WTC11 (cell line): ENCODE results near the gene KIRREL2. TPM values are rescaled to one million over a fixed set of nuclear protein-coding genes. Genes with fewer than 3 reads are reported as not detected.

Source experiments
- ATAC-seq: fragments of 200-7000 bp; cut with Tn5 transposase; 2 replicates; pipeline ENCODE4 v1.10.0; 2021; ENCODE audit warnings: mild to moderate bottlenecking, moderate library complexity
- Bru-seq: library from RNA; stranded (reverse); fragments of 400-500 nt; gene quantifications from one replicate; lab custom pipeline; 2021; lab: Mats Ljungman, UMichigan
- CTCF ChIA-PET: fragments of 300-600 bp; sonication (Branson Sonifier 250); formaldehyde crosslinking; loops from one replicate; lab custom pipeline; 2021; ENCODE audit warnings: antibody characterized with exemption; lab: Charles Lee
- POLR2A ChIA-PET: fragments of 350-600 bp; sonication (Branson Sonifier 250); formaldehyde crosslinking; loops from one replicate; lab custom pipeline; 2021; ENCODE audit warnings: antibody characterized with exemption; lab: Charles Lee
- DNase-seq: peaks from one replicate; pipeline ENCODE4 v3.0.0; 2021; ENCODE audit warnings: low spot score
- H3K27ac Mint-ChIP-seq: 2 replicates; pipeline ENCODE4 v1.8.0; 2021; ENCODE audit warnings: mixed read lengths
- H3K27me3 Mint-ChIP-seq: 2 replicates; pipeline ENCODE4 v1.8.0; 2021; ENCODE audit warnings: low read depth, mild to moderate bottlenecking, moderate library complexity, mixed read lengths
- H3K36me3 Mint-ChIP-seq: 2 replicates; pipeline ENCODE4 v1.8.0; 2021; ENCODE audit warnings: mixed read lengths
- H3K4me1 Mint-ChIP-seq: 2 replicates; pipeline ENCODE4 v1.8.0; 2022; ENCODE audit warnings: mixed read lengths
- H3K4me3 Mint-ChIP-seq: 2 replicates; pipeline ENCODE4 v1.8.0; 2021; ENCODE audit warnings: mild to moderate bottlenecking, moderate library complexity, mixed read lengths
- H3K9me3 Mint-ChIP-seq: 2 replicates; pipeline ENCODE4 v1.8.0; 2021; ENCODE audit warnings: mixed read lengths
- AFF4 ChIP-seq: sonication (generic); formaldehyde crosslinking; IDR thresholded peaks from 2 replicates; pipeline ENCODE4 v1.8.1; 2023; ENCODE audit warnings: mild to moderate bottlenecking, missing genetic modification reagents, borderline replicate concordance
- ATF1 ChIP-seq: sonication (generic); formaldehyde crosslinking; IDR thresholded peaks from 2 replicates; pipeline ENCODE4 v1.8.1; 2023; ENCODE audit warnings: mild to moderate bottlenecking, moderate library complexity, missing genetic modification reagents
- ATF2 ChIP-seq: sonication (generic); formaldehyde crosslinking; IDR thresholded peaks from 2 replicates; pipeline ENCODE4 v1.8.1; 2022; ENCODE audit warnings: low read depth, missing genetic modification reagents, borderline replicate concordance
- E2F5 ChIP-seq: sonication (generic); formaldehyde crosslinking; IDR thresholded peaks from 2 replicates; pipeline ENCODE4 v1.8.1; 2022; ENCODE audit warnings: mild to moderate bottlenecking, moderate library complexity, missing genetic modification reagents
- GRHL2 ChIP-seq: fragments of 250-450 bp; sonication (Bioruptor Pico); IDR thresholded peaks from 2 replicates; pipeline ENCODE4 v1.8.0; 2022; ENCODE audit warnings: mild to moderate bottlenecking, moderate library complexity; ENCODE audit not compliant: insufficient replicate concordance, severe bottlenecking
- HMGA2 ChIP-seq: fragments of 250-450 bp; sonication (Bioruptor Pico); IDR thresholded peaks from 2 replicates; pipeline ENCODE4 v1.4.0; 2021; ENCODE audit warnings: mild to moderate bottlenecking, moderate library complexity
- MXD4 ChIP-seq: fragments of 250-450 bp; sonication (Bioruptor Pico); IDR thresholded peaks from 2 replicates; pipeline ENCODE4 v1.8.0; 2021; ENCODE audit warnings: mild to moderate bottlenecking, moderate library complexity, borderline replicate concordance
- OVOL2 ChIP-seq: fragments of 250-450 bp; sonication (Bioruptor Pico); IDR thresholded peaks from 2 replicates; pipeline ENCODE4 v1.9.0; 2021; ENCODE audit warnings: mild to moderate bottlenecking, borderline replicate concordance
- RELA ChIP-seq: sonication (generic); formaldehyde crosslinking; IDR thresholded peaks from 2 replicates; pipeline ENCODE4 v1.8.1; 2022; ENCODE audit warnings: missing genetic modification reagents, mild to moderate bottlenecking, borderline replicate concordance
- SP1 ChIP-seq: sonication (generic); formaldehyde crosslinking; conservative IDR thresholded peaks from 2 replicates; pipeline ENCODE4 v1.8.1; 2022; ENCODE audit warnings: missing genetic modification reagents
- TEAD1 ChIP-seq: sonication (generic); formaldehyde crosslinking; IDR thresholded peaks from 2 replicates; pipeline ENCODE4 v1.8.0; 2022; ENCODE audit warnings: mild to moderate bottlenecking, missing genetic modification reagents
- USF1 ChIP-seq: sonication (generic); formaldehyde crosslinking; IDR thresholded peaks from 2 replicates; pipeline ENCODE4 v1.8.0; 2022; ENCODE audit warnings: mild to moderate bottlenecking, missing genetic modification reagents
- ZBTB43 ChIP-seq: sonication (generic); formaldehyde crosslinking; IDR thresholded peaks from 2 replicates; pipeline ENCODE4 v1.8.1; 2023; ENCODE audit warnings: mild to moderate bottlenecking, missing genetic modification reagents
- ZNF121 ChIP-seq: sonication (generic); formaldehyde crosslinking; IDR thresholded peaks from 2 replicates; pipeline ENCODE4 v1.8.0; 2023; ENCODE audit warnings: missing genetic modification reagents
- ZNF263 ChIP-seq: sonication (generic); formaldehyde crosslinking; IDR thresholded peaks from 2 replicates; pipeline ENCODE4 v1.8.1; 2022; ENCODE audit warnings: low read depth, mild to moderate bottlenecking, moderate library complexity, missing genetic modification reagents
- ZNF423 ChIP-seq: fragments of 250-450 bp; sonication (Bioruptor Pico); IDR thresholded peaks from 2 replicates; pipeline ENCODE4 v2.1.2; 2022; ENCODE audit warnings: mild to moderate bottlenecking, moderate library complexity
- long read RNA-seq, 3 experiments: library from RNA in 1 of 3; library from capped mRNA in 1 of 3; library from polyadenylated mRNA in 1 of 3; unstranded in 2 of 3; stranded (forward) in 1 of 3; transcript quantifications; one replicate each; pipeline ENCODE4 v2.0.0, GENCODE V29; 2021
- total RNA-seq: library from RNA; stranded (reverse); gene quantifications from 3 replicates; pipeline ENCODE4 v1.2.3, GENCODE V29; 2021

Gene KIRREL2
- 4.7 to 5.3 TPM (median 4.9 TPM) in 3 replicates for total RNA-seq
- Bru-seq, nascent RNA, result percentile 36 among the genes with signal in this experiment
- long read RNA-seq, experiment 1, partial matches to known transcripts, result 5 of 17 reads
- long read RNA-seq, experiment 1, other reads (novel, unspliced or antisense), result 8 of 17 reads
- long read RNA-seq, experiment 2, partial matches to known transcripts, result 1 of 12 reads
- long read RNA-seq, experiment 2, other reads (novel, unspliced or antisense), result 10 of 12 reads
- long read RNA-seq, experiment 3, partial matches to known transcripts, result 0 of 2 reads
- long read RNA-seq, experiment 3, other reads (novel, unspliced or antisense), result 2 of 2 reads

- peak; percentile 9 for ATAC-seq
- POLR2A ChIA-PET, result interaction anchor here (0.6 to 1.7 kb wide), 4 partner anchors 12 to 1551 kb away, joined by 3 to 8 read pairs (median 5); partner anchors contain the start of gene APLP1
- peak; percentile 72 for DNase-seq
- H3K27me3 Mint-ChIP-seq, result peaks cover 90% of the 10 kb centered on the region
- no peaks in the 10 kb centered on the region for H3K36me3 Mint-ChIP-seq
- H3K4me3 Mint-ChIP-seq, result peak within 1 kb of the TSS; percentile 91
- TF ChIP-seq ATF2 (CRISPR knock-in tag) (no peak), E2F5 (CRISPR knock-in tag) (peak; percentile 56; the same call in 1 of the 2 replicates), OVOL2 (no peak), SP1 (CRISPR knock-in tag) (peak; percentile 36; the same call in 1 of the 2 replicates), GRHL2 (no peak)
- TF ChIP-seq, all 79 proteins: peak for 2
- Mint-ChIP-seq H3K27ac (no peak within 1 kb of the TSS), H3K4me1 (peaks cover 32% of the 10 kb centered on the region), H3K9me3 (no peaks in the 10 kb centered on the region)
- CTCF ChIA-PET, result interaction anchor here (0.6 to 1.7 kb wide), 14 partner anchors 10 to 299 kb away, joined by 3 to 16 read pairs (median 3); partner anchors contain the start of genes ARHGAP33, LIN37, PSENEN and U2AF1L4
Observed at GRCh38 chr19:35856546-35857149, at the start of gene KIRREL2. Gene KIRREL2, plus strand, starts transcription at chr19:35856911. Its CDS starts 209 bp downstream, at chr19:35857120.

GRCh38 chr19:35807633-35808032 is 49.1 kb upstream of the KIRREL2 start:
- TF ChIP-seq ZNF263 (CRISPR knock-in tag) (no peak), MXD4 (CRISPR knock-in tag) (no peak), ZNF121 (peak; percentile 96), ZBTB43 (CRISPR knock-in tag) (no peak)
- ChIA-PET POLR2A (no interaction called here), CTCF (no interaction called here)
- no peaks in the 10 kb centered on the region for H3K9me3 Mint-ChIP-seq
- ATAC-seq (no peak), DNase-seq (no peak)
- H3K27me3 Mint-ChIP-seq, result peaks cover 26% of the 10 kb centered on the region
- peaks cover 2% of the 10 kb centered on the region for H3K4me1 Mint-ChIP-seq
- H3K4me3 Mint-ChIP-seq, result no peak overlapping the region
- 0 out of 2 replicates have a peak overlapping the region, but pooled peaks have one; percentile 54 for H3K27ac Mint-ChIP-seq
- no peaks in the 10 kb centered on the region for H3K36me3 Mint-ChIP-seq

- ATAC-seq (no peak), DNase-seq (no peak)
- Mint-ChIP-seq H3K27ac (no peak overlapping the region), H3K4me3 (no peak overlapping the region), H3K4me1 (peaks cover 6% of the 10 kb centered on the region), H3K9me3 (peaks cover 4% of the 10 kb centered on the region; the same call in 1 of the 2 replicates), H3K27me3 (peaks cover 47% of the 10 kb centered on the region), H3K36me3 (no peaks in the 10 kb centered on the region)
- ChIA-PET CTCF (interaction anchor here (0.8 to 2.1 kb wide), 7 partner anchors 12 to 119 kb away, joined by 3 to 6 read pairs (median 4); partner anchors contain the start of gene KIRREL2), POLR2A (no interaction called here)
- TF ChIP-seq ATF1 (CRISPR knock-in tag) (no peak), ZNF423 (CRISPR knock-in tag) (no peak), AFF4 (CRISPR knock-in tag) (no peak), RELA (CRISPR knock-in tag) (no peak), SP1 (CRISPR knock-in tag) (no peak), ZBTB43 (CRISPR knock-in tag) (no peak), USF1 (CRISPR knock-in tag) (no peak), HMGA2 (CRISPR knock-in tag) (no peak), TEAD1 (CRISPR knock-in tag) (no peak)
Observed at GRCh38 chr19:35811317-35812219, 45.1 kb upstream of the KIRREL2 start.
